ENCODE results near the gene TMEM259.

Gene TMEM259

DNA sequence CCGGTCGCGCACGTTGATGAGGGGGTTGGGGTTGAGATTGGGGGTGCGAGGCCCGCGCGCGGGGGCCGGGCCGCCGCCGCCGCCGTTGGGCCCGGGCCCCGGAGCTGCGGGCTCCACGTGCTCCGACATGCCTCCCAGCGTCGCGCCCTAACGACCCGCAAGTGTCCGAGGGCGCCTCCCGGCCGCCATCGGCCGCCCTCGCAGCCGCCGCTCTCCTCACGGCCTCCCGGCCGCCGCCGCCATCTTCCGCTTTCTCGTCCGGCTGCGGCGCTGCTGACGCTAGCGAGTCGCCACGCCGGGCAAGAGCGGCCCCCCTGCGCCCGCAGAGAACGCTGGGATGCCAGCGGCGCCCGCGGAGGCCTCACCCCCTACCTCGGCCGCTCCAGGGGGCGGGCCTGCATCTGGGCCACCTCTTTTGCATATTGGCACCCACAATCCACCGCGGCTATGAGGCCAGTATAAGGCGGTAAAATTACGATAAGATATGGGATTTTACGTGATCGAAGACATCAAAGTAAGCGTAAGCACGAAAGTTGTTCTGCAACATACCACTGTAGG lies at the start of gene TMEM259:
TMEM259 (minus strand) TSS at position 256 of the 558 bp plus-strand sequence; CDS start at position 129, 127 bp downstream.
- peak; percentile 94 to 95 for DNase-seq (ENCODE audit: extremely low read depth in 1 of 2, low read depth in 1 of 2)

- no peak for DNase-seq (ENCODE audit: extremely low read depth in 1 of 2, low read depth in 1 of 2)
Observed at GRCh38 chr19:1070576-1070930, 49.6 kb upstream of the TMEM259 start.

- DNase-seq (ENCODE audit: extremely low read depth in 1 of 2, low read depth in 1 of 2), result no peak
Observed at GRCh38 chr19:1069009-1069779, 48.3 kb upstream of the TMEM259 start.

DNA sequence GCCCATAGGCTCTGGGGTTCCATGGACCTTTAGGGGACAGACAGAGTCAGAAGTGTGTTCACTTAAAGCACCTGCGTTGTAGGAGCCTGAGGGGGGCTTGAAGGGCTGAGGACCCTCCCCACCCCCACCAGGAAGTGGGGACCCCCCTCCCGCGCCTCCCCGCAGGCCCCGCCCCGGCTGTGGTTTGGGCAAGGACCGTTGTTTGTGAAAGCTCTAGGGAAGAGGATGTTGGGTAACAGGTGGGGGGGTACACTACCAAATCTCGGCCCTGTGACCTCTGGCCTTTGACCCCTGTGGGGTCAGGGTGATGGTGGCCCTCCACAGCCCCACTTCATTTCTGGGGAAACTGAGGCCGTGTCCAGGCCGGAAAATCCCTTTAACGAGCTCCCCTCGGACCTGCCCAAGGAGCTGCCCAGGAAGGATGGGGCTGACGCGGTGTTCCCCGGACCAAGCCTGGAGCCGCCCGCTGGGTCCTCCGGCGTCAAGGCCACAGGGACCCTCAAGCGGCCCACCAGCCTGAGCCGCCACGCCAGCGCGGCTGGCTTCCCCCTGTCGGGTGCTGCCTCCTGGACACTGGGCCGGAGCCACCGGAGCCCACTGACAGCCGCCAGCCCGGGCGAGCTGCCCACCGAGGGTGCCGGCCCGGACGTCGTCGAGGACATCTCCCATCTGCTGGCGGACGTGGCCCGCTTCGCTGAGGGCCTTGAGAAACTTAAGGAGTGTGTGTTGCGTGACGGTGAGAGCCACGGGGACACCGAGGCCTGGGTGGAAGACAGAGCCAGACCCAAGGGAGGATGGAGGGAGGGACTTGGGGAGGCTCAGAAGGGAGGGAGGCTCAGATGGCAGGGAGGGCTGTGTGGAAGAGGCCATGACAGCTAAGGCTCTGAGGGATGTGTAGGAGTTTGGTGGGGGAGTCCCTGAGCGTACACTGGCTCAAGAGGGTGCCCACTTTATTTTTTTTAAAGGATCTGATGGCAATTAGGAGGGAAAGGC lies 47.4 kb upstream of the TMEM259 start:
- DNase-seq (ENCODE audit: extremely low read depth in 1 of 2, low read depth in 1 of 2), result no peak

- no peak for DNase-seq (ENCODE audit: extremely low read depth in 1 of 2, low read depth in 1 of 2)
Observed at GRCh38 chr19:1067341-1067957, 46.5 kb upstream of the TMEM259 start.

DNA sequence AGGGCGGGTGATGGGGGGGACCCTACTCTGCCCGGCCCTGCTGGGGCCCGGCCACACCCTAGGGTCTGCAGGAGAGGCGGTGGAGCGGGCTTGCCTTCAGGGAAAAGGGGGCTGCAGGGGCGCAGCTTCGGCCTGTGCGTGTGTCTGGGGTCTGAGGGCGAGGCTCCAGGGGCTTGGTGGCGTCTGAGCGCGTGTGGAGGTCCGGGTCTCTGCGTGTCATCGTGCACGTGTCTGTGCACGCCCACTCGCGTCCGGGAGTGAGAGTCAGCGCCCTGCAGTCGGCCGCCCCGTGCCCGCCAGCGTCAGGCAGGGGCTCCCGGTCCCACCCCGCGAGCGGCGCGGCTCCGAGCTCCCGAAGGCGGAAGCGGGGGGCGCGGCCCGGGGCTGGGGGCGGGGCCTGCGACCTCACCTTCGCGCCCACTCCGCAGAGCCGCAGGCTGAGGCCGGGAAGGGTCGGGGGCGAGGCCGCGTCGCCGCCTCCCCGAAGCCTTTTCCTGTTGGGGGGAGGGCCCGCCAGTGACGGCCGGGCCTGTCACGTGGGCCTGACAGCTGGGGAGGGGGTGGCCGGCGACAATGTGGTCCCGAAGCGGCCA lies 45.9 kb upstream of the TMEM259 start, which contains the start of gene ARHGAP45:
ARHGAP45 (plus strand) TSS at position 420 of the 593 bp plus-strand sequence. CDS start 239 bp downstream, outside the sequence.
- DNase-seq (ENCODE audit: extremely low read depth in 1 of 2, low read depth in 1 of 2), result peak; percentile 65 to 77

DNA sequence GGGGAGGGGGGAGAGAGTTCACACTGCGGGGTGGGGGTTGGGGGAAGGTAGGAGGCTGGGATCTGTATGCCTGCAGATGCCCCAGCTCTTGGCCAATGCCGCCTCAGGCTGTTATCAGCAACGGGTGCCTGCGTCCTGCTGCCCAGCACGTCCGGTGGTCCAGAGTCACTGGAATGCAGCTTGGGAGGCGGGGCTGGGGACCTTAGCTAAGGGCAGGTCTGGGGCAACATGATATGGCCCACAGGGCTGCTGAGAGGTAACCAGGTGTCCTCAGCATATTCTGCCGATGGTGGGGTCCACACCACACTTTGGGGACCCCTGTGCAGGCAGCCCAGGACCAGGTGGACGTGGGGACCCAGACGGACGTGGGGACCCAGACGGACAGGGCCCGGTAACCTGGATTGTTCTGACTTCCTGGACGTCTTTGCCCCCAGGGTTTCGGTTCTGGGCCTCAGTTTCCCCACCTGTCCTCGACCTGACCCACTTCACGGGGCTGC lies 45.4 kb upstream of the TMEM259 start:
- no peak for DNase-seq (ENCODE audit: extremely low read depth in 1 of 2, low read depth in 1 of 2)

GRCh38 chr19:1065606-1066109 lies 44.7 kb upstream of the TMEM259 start:
- no peak for DNase-seq (ENCODE audit: extremely low read depth in 1 of 2, low read depth in 1 of 2)

DNA sequence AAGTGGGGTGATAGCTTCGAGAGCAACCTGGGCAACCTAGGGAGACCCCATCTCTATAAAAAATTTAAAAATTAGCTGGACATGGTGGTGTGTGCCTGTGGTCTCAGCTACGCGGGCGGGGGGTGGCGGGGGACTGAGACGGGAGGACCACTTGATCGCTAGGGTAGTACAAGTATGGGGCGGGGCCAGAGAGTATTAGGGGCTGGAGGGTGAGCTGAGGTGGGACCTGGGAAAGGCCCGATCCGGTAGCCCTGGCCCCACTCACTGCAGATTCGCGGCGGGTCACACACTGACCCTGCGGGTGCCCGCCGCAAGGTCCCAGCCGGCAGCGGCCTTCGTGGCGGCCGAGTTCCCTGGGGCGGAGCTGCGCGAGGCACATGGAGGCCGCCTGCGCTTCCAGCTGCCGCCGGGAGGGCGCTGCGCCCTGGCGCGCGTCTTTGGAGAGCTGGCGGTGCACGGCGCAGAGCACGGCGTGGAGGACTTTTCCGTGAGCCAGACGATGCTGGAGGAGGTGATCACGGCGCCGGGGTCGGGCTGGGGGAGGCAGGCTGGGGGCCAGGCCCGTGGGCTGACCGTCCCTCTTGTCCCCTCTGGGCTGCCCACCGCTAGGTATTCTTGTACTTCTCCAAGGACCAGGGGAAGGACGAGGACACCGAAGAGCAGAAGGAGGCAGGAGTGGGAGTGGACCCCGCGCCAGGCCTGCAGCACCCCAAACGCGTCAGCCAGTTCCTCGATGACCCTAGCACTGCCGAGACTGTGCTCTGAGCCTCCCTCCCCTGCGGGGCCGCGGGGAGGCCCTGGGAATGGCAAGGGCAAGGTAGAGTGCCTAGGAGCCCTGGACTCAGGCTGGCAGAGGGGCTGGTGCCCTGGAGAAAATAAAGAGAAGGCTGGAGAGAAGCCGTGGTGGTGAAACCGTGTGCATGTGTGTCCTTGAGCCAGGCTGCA lies 44.0 kb upstream of the TMEM259 start:
- no peak for DNase-seq (ENCODE audit: extremely low read depth in 1 of 2, low read depth in 1 of 2)

GRCh38 chr19:1063909-1064660 lies 43.2 kb upstream of the TMEM259 start:
- no peak for DNase-seq (ENCODE audit: extremely low read depth in 1 of 2, low read depth in 1 of 2)

- peak in 1 of 2 donors; percentile 60 for DNase-seq (ENCODE audit: extremely low read depth in 1 of 2, low read depth in 1 of 2)
Observed at GRCh38 chr19:1063030-1063908, 42.3 kb upstream of the TMEM259 start.

- DNase-seq (ENCODE audit: extremely low read depth in 1 of 2, low read depth in 1 of 2), result no peak
Observed at GRCh38 chr19:1062387-1063029, 41.6 kb upstream of the TMEM259 start.

DNA sequence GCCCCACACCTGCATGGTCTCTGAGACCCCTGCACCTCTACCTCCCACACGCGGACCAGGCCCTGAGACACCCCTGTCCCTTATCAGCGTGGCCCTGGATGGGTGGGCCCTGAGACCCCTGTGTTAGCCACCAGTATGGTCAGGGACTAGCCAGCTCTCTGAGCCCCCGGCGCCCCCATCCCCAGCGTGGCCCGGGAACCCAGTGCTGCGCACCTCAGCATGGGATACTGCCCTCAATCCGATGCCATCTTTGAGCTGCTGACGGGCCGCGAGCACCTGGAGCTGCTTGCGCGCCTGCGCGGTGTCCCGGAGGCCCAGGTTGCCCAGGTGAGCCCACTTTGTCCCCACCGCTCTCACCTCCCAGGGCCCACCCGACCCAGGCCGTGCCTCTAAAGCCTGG lies 41.1 kb upstream of the TMEM259 start:
- no peak for DNase-seq (ENCODE audit: extremely low read depth in 1 of 2, low read depth in 1 of 2)

DNA sequence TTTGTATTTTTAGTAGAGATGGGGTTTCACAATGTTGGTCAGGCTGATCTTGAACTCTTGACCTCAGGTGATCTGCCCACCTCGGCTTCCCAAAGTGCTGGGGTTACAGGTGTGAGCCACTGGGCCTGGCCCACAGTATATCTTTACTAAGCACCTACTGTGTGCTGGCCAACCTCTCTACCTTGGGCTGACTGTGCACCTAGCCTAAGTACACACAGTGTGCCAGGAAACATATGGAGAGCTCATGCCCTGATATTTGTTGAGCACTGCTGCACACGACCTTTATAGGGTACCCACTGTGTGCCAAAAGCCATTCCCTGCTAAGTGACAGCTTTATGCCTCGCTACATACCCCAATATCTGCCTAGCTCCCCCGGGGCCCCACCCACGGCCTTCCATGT lies 39.8 kb upstream of the TMEM259 start:
- no peak for DNase-seq (ENCODE audit: extremely low read depth in 1 of 2, low read depth in 1 of 2)

GRCh38 chr19:1058112-1058511 lies 37.2 kb upstream of the TMEM259 start:
- no peak for DNase-seq (ENCODE audit: extremely low read depth in 1 of 2, low read depth in 1 of 2)

GRCh38 chr19:1057176-1057855 lies 36.4 kb upstream of the TMEM259 start:
- DNase-seq (ENCODE audit: extremely low read depth in 1 of 2, low read depth in 1 of 2), result no peak
